ENCODE results near the gene CYB561D2. TPM values are rescaled to one million over a fixed set of nuclear protein-coding genes. Genes with fewer than 3 reads are reported as not detected.

The CYB561D2 gene
- total and polyA plus RNA-seq, 2 of the 13 experiments (the other 11 are each of a cell fraction or from before 2014, with no cell fraction given), result 11.1 to 17.2 TPM

GRCh38 chr3:50358911-50359759, 8.5 kb downstream of the CYB561D2 start, which contains the start of gene TMEM115 (continued):
- TF ChIP-seq ZSCAN31 (CRISPR knock-in tag; IDR thresholded peaks at IDR 0.05; ENCODE audit: low read depth) (peak; percentile 70), SOX13 (IDR thresholded peaks at IDR 0.05) (no peak), SOX13 (CRISPR knock-in tag; conservative IDR thresholded peaks at IDR 0.05 in 1 of 2, IDR thresholded peaks at IDR 0.05 in 1 of 2) (no peak), PAX8 (CRISPR knock-in tag; IDR thresholded peaks at IDR 0.05; ENCODE audit: borderline replicate concordance) (peak; percentile 61; the same call in 1 of the 2 replicates), MBD4 (IDR thresholded peaks at IDR 0.05; ENCODE audit: borderline replicate concordance, low read length) (no peak), ZNF484 (CRISPR knock-in tag; IDR thresholded peaks at IDR 0.05; ENCODE audit: borderline replicate concordance, low read depth) (no peak), POLR2G (IDR thresholded peaks at IDR 0.05; ENCODE audit: low read depth, low read length) (peak; percentile 84), SKI (IDR thresholded peaks at IDR 0.05; ENCODE audit: partially characterized antibody) (no peak), ZNF703 (CRISPR knock-in tag; IDR thresholded peaks at IDR 0.05; ENCODE audit: borderline replicate concordance) (no peak; the same call in 1 of the 2 replicates), ZMAT5 (CRISPR knock-in tag; IDR thresholded peaks at IDR 0.05; ENCODE audit: borderline replicate concordance, low read depth) (no peak), ZNF562 (CRISPR knock-in tag; IDR thresholded peaks at IDR 0.05; ENCODE audit: borderline replicate concordance) (no peak), ZNF619 (CRISPR knock-in tag; IDR thresholded peaks at IDR 0.05) (peak; percentile 72; the same call in 1 of the 2 replicates), ASH2L (IDR thresholded peaks at IDR 0.05; ENCODE audit: insufficient read length, low read depth, low read length) (peak; percentile 60), REL (CRISPR knock-in tag; conservative IDR thresholded peaks at IDR 0.05) (no peak), ZNF382 (CRISPR knock-in tag; IDR thresholded peaks at IDR 0.05; ENCODE audit: borderline replicate concordance) (no peak), HBP1 (CRISPR knock-in tag; IDR thresholded peaks at IDR 0.05; ENCODE audit: low read depth) (0 out of 2 replicates have a peak, but pooled peaks have one; percentile 58), SIN3B (IDR thresholded peaks at IDR 0.05; ENCODE audit: low read length) (no peak)
- TF ChIP-seq, protein P1, sequence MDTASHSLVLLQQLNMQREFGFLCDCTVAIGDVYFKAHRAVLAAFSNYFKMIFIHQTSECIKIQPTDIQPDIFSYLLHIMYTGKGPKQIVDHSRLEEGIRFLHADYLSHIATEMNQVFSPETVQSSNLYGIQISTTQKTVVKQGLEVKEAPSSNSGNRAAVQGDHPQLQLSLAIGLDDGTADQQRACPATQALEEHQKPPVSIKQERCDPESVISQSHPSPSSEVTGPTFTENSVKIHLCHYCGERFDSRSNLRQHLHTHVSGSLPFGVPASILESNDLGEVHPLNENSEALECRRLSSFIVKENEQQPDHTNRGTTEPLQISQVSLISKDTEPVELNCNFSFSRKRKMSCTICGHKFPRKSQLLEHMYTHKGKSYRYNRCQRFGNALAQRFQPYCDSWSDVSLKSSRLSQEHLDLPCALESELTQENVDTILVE (CRISPR knock-in tag; IDR thresholded peaks at IDR 0.05), result peak; percentile 88
- TF ChIP-seq, protein P2, sequence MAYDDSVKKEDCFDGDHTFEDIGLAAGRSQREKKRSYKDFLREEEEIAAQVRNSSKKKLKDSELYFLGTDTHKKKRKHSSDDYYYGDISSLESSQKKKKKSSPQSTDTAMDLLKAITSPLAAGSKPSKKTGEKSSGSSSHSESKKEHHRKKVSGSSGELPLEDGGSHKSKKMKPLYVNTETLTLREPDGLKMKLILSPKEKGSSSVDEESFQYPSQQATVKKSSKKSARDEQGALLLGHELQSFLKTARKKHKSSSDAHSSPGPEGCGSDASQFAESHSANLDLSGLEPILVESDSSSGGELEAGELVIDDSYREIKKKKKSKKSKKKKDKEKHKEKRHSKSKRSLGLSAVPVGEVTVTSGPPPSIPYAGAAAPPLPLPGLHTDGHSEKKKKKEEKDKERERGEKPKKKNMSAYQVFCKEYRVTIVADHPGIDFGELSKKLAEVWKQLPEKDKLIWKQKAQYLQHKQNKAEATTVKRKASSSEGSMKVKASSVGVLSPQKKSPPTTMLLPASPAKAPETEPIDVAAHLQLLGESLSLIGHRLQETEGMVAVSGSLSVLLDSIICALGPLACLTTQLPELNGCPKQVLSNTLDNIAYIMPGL (CRISPR knock-in tag; IDR thresholded peaks at IDR 0.05; ENCODE audit: borderline replicate concordance in 1 of 2, low read depth in 1 of 2), result peak; percentile 54 to 79; a peak in 3 of 4 replicates
- TF ChIP-seq, protein P3, sequence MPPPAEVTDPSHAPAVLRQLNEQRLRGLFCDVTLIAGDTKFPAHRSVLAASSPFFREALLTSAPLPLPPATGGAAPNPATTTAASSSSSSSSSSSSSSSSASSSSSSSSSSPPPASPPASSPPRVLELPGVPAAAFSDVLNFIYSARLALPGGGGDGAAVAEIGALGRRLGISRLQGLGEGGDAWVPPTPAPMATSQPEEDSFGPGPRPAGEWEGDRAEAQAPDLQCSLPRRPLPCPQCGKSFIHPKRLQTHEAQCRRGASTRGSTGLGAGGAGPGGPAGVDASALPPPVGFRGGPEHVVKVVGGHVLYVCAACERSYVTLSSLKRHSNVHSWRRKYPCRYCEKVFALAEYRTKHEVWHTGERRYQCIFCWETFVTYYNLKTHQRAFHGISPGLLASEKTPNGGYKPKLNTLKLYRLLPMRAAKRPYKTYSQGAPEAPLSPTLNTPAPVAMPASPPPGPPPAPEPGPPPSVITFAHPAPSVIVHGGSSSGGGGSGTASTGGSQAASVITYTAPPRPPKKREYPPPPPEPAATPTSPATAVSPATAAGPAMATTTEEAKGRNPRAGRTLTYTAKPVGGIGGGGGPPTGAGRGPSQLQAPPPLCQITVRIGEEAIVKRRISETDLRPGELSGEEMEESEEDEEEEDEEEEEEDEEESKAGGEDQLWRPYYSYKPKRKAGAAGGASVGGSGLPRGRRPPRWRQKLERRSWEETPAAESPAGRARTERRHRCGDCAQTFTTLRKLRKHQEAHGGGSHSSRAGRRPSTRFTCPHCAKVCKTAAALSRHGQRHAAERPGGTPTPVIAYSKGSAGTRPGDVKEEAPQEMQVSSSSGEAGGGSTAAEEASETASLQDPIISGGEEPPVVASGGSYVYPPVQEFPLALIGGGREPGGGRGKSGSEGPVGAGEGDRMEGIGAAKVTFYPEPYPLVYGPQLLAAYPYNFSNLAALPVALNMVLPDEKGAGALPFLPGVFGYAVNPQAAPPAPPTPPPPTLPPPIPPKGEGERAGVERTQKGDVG (CRISPR knock-in tag; IDR thresholded peaks at IDR 0.05; ENCODE audit: borderline replicate concordance), result no peak
